ENCODE data around the gene UBE2QL1.

- TF ChIP-seq EGR1 (IDR thresholded peaks at IDR 0.05; ENCODE audit: low read depth) (no peak), JUND (IDR thresholded peaks at IDR 0.05) (no peak), REST (IDR thresholded peaks at IDR 0.05; ENCODE audit: low read depth) (no peak), CTCF (IDR thresholded peaks at IDR 0.05 in 2 of 3, conservative IDR thresholded peaks at IDR 0.05 in 1 of 3; ENCODE audit: borderline replicate concordance in 1 of 3, insufficient read depth in 1 of 3, low read depth in 2 of 3, low read length in 2 of 3) (no peak), SRF (IDR thresholded peaks at IDR 0.05; ENCODE audit: low read depth) (no peak), POLR2AphosphoS5 (IDR thresholded peaks at IDR 0.05; ENCODE audit: low read depth, low read length) (no peak), POLR2A (IDR thresholded peaks at IDR 0.05; ENCODE audit: borderline replicate concordance, extremely low read depth, insufficient read depth, insufficient read length) (no peak), SIN3A (IDR thresholded peaks at IDR 0.05; ENCODE audit: low read depth) (no peak), ATF3 (IDR thresholded peaks at IDR 0.05) (no peak), ZFX (IDR thresholded peaks at IDR 0.05) (no peak), RAD21 (IDR thresholded peaks at IDR 0.05; ENCODE audit: low read depth) (no peak), EZH2 (IDR thresholded peaks at IDR 0.05) (no peak)
Measured at GRCh38 chr5:6408260-6408596, 40.4 kb upstream of the UBE2QL1 start.

Measured in HCT116 (cell line).